SHP77 treated with DMSO at 0.1 percent for 48 hours (cell line): ENCODE measurements around the gene CBLN3.

Experiments
- DNase-seq: peaks from one replicate; lab custom pipeline; 2025; lab: John Stamatoyannopoulos, UW

The CBLN3 gene

DNA sequence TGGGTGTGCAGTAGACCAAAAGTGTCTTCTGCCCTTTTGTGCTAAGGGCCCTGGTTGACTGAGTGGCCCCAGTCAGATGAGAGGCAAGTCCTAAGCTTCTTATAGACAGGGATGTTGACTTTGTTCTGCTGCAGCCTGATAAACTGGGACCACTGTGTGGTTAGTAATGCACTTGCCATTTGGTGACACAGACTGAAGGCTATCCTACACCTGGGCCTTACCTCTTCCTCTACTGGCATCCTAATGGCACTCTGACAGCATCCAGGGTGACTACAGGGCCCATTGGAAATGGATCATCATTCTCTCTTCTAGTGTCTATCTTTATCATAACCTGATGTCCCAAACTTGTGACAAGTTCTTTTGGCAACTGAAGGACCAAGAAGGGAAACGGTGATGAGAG, 9.8 kb upstream of the CBLN3 start:
- no peak for DNase-seq

DNA sequence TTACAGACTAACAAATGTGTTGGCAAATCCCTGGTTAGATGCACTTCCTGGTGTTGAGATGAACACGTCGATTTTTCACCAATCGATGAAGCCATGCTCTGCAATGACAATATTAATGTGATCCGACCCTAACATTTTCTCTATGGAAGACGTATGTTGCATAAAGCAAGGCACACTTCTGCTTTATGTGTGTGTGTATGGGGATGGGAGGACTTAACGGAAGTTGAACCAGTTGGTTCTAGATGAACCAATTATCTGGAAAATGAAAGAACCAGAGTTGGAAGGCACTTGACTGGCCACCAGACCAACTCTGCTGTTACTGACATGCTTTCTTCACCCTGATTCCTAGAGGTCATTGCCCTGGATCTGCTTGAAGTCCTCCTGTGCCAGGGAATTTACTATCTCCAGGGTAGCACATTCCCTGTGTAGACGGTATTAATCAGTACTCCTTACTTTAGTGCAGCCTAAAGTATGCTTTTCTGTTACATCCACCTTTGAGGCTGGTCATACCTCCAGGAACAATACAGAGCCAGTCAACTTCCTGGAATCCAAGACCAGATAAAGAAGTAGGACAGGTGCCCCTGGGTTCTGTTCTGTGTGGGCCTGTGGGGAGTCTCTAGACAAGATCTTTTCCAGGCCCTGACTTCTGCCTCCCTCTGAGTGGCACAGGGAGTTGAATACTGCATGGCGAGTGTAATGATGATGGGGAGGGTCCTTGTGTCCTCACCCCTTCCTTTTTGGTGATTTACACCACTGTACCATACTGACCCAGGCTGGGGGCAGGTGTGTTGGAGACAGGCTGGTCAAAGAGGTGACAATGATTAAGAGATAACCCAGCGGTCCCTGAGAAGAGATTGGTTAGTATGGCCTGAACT, 9.0 kb upstream of the CBLN3 start:
- no peak for DNase-seq

DNA sequence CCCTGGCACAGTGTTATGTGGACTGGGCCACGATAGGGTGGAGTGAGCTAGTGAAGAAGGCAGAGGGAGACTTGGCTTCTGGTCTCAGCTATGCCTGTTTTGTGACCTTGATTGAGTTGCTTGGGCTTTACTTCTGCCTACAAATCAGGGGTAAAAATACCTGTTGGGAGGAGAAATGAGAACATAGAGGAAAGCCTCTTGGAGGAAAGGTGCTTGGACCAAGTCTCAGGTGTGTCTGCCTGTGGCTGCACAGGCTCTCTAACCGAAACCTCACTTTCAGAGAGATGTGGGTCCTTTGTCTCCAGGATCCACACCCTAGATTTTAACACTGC, 8.2 kb upstream of the CBLN3 start:
- DNase-seq: no peak

DNA sequence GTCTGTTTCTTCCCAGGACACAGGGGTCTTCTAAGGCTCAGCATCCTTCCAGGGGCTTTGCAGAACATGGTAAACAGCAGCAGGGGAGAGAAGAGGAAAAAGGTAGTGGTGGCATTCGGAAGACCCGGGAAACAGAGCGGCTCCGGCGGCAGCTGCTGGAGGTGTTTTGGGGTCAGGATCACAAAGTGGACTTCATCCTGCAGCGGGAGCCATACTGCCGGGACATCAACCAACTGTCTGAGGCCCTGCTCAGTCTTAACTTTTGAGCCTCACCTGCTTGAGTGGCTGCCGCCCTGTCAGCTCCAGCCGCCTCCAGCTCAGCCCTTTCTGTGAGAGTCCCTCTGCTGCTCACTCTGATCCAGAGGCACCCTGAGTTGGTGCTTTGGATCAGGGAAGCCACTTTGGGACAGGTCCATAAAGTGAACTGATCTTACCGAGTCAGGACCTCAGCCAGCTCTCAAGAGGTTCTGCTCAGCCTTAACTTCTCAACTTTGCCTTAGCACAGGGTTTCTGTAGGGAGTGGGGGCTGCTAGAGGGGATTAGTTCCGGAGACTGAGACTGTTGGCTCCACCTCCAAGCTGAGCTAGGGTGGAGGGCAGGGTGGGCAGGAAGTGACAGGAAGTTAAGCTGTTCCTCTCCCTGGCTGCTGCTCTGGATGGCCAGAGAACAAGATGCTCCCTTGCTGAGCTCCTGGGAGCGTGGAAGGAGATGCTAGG, 7.7 kb upstream of the CBLN3 start:
- no peak for DNase-seq

DNA sequence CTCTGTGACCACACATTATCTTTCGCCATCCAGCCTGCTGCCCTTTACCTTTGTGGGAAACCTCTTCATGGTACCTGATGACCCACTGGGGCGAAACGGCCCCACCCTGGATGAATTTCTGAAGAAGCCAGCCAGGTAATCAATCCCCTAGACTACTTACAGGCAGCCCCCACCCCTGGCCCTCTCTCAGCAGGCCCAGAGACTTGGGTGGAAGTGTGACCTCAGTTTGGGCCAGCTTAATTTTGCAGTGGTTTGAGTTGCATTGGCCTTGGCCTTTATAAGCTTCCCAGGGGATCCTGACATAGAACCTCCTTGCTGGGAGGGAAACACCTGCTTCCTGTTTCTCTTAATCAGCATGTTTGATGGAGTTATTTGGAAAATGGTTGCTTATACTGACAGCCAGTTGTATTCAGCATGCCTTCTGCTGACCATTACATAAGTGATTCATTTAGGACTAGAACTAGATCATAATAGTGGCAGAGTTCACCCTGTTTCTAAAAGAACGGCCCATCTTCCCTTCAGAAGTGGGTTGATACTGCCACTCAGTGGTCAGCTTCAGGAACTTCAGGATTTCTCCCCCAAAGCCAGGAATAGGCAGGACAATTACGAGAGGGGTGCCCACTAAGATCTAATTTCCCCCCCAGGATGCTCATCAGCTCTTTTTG, 7.0 kb upstream of the CBLN3 start:
- DNase-seq: peak; percentile 58

DNA sequence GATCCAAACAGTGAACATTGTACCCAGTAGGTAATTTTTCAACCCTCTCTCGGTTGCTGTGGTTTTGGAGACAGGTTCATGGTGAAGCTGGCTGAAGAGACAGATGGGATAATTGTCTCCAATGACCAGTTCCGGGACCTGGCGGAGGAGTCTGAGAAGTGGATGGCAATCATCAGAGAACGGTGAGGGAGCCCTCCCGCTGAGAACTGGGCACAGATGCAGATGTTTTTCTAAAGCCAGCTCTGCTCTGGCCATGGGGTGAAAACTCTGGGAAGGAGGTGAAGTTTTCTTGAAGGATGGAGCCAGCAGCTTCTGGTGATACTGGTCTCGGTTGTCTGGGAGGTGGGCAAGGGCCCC, 6.5 kb upstream of the CBLN3 start:
- DNase-seq: no peak

DNA sequence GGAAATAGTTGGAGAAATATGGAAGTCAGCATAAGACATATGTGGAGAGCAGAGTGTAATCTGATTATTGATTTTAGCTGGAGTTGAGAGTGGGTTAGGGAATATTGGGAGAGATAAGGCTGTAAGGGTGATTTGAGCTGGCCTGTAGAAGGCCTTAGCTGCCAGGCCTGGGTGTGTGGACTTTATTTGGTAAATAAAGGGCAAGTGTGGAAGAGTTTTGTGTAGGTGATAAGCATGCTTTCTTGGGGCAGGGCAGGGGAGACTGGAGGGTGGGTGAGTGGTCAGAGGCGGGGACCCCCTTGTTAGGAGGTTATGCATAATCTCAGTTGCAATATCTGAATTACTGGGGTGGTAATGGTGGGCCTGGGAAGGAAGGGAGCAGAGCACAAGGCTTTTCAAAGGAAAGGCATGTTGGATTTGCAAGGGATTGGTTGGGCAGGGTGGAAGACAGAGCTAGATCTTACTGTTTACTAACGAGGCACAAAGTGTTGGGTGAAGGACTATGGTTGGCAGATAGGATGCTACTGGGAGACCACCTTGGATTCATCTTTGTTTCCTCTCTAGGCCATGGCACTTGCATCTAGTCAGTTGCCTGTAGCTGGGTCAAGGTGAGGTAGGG, 5.8 kb upstream of the CBLN3 start:
- DNase-seq: no peak

DNA sequence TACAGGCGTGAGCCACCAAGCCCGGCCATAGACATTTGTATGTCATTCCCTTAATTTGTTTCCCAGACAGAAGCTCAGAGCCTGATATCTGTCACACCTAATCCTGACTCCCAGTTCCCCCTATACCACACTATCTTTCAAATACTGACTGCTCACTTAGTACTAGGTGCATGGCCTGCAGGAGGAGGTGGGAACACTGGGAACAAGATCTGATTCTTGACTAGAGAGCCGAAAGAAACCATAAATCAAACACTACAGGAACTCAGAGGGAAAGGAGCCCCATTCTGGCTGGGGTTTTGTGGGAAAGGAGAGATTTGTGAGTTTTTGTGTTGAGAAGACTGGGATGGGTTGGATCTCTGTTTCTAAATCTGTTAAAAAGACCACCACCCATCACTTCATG, 5.2 kb upstream of the CBLN3 start:
- no peak for DNase-seq

DNA sequence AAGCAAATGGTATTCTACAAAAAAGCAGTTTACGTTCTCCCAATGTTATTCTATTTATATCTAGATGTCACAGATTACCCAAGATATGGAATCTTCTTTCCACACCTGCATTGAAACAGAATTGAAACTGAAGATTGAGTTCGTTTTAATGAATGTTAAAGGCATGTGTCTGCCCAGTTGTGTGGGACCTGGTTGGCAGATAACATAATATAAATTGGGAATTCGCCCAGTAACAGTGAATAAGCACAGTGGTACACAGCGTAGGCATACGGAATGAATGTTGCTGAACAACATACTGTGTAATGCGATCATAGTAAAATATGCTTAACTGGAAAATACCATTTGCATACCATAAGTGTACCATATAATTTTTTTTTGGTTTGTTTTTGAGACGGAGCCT, 4.6 kb upstream of the CBLN3 start:
- no peak for DNase-seq

DNA sequence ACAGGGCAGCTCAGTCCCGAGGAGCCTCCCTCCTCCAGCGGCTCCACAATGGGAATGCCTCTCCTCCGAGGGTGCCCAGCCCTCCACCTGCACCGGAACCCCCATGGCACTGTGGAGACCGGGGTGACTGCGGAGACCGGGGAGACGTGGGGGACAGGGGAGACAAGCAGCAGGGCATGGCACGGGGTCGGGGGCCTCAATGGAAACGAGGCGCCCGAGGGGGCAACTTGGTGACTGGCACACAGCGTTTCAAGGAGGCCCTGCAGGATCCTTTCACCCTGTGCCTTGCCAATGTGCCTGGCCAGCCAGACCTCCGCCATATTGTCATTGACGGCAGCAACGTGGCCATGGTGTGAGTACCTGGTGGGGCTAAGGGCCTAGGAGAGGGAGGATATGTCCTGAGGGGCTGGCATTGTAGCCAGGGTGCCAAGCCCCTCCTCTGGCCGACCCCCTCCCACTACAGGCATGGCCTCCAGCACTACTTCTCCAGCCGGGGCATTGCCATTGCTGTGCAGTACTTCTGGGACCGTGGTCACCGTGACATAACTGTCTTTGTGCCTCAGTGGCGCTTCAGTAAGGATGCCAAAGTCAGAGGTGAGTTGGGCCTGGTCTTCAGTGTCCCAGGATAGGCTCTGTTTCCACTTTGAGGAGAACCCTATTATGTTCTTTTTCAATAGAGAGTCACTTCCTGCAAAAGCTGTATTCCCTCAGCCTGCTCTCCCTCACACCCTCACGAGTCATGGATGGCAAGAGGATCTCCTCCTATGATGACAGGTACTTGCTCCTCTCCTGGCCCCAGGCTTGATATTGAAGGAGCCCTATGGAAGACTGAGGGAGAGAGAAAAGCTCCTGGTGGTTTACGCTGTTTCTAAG, 3.0 kb upstream of the CBLN3 start:
- no peak for DNase-seq

DNA sequence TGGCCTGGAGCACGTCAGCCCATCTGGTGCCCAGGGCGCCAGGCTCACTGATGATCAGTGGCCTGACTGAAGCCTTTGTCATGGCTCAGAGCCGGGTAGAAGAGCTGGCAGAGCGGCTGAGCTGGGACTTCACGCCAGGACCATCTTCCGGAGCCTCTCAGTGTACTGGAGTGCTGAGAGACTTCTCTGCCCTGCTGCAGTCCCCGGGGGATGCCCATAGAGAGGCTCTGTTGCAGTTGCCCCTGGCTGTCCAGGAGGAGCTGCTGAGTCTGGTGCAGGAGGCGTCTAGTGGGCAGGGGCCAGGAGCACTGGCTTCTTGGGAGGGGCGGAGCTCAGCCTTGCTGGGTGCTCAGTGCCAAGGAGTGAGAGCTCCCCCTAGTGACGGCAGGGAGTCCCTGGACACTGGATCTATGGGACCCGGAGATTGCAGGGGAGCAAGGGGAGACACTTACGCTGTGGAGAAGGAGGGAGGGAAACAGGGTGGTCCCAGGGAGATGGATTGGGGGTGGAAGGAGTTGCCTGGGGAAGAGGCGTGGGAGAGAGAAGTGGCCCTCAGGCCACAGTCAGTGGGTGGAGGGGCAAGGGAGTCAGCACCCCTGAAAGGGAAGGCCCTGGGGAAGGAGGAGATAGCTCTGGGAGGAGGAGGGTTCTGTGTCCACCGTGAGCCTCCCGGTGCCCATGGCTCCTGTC, 2.2 kb upstream of the CBLN3 start:
- DNase-seq: peak; percentile 88

DNA sequence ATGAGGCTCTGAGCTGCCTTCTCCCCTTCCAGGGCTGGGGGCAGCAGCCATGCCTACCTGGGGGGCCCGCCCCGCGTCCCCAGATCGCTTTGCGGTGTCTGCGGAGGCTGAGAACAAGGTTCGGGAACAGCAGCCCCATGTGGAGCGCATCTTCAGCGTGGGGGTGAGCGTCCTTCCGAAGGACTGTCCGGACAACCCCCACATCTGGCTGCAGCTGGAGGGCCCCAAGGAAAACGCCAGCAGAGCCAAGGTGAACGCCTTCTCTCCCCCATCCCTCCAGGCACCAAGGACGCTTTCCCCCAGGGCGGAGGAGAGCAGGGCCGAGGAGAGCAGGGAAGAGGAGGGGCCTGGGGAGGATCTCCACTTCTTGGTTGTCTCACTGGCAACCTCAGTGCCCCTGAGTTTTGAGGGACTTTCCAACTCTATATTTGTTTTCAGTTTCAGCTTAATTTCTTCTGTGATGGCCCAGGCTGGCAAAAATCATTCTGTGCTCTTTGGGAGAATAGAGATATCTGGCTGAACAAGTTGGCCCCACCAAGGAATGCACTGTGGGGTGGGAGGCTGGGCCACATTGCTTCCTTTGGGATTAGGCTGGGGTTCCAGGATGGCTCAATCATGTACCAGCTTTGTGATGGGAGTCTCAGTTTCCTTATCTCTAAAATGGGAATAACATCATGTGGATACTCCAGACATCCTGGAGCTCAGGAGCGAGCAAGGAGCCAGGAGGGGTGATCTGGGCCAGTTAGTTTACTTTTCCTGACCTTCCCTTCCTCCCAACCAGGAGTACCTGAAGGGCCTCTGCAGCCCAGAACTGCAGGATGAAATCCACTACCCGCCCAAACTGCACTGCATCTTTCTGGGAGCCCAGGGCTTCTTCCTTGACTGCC, 1.5 kb upstream of the CBLN3 start:
- DNase-seq: no peak

DNA sequence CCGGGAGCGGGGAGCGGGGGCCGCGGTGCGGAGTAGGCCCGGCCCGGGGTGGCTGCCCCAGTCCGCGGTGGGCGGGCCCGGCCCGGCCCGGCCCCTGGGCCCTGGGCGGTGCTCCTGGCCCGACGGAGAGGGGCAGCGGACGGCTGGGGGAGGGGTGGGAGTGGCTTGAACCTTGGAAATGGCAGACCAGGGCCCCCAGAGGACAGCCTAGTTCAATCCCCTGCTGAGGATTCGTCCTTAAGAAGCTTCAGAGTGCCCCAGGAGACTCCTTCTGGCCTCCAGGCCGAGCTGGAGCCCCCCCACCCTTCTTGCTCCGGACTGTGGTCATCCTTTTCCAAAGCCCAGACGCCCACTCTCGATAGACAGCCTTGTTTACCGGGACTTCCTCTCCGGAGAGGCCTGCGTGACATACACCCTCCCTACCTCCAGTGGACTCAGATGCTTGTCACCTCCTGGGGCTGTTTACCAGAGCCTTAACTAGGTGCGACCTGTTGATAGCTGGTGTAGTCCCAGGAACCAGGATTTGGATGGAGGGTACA, 744 bp upstream of the CBLN3 start:
- DNase-seq: peak; percentile 22

DNA sequence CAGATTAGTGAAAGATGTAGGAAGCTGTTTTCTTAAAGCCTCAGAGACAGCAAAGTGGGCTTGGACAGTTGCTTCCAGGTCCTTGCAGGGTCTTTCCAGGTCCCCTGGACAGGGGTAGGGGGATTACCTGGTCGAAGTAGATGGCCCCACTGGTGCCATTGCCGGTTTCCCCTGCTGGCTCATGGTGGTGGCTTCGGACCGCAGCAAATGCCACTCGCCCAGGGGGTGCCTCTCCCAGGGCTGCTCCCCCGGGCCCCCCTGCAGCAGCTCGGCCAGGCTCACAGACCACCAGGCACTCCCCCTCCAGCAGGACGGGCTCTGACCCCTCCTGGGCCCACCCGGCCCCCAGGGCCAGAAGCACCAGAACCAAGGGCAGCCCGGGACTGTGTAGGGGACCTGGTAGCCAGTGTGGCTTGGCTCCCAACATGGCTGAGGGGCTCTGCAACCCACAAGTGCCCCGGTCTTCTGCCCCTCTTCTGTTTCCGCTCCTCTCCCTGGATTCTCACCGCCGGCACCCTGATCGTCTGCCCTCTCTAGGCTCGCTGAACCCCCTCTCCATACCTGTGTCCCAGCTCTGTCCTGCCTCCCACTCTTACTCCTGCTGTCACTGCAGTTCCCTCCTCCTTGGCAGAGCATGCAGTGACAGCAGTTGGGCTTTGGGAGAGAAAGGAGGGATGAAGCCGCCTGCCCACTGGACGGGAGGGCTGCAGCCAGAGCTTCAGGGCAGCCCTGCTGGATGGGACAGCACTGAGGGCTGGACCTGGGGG, 657 bp downstream of the CBLN3 start:
- DNase-seq: no peak

DNA sequence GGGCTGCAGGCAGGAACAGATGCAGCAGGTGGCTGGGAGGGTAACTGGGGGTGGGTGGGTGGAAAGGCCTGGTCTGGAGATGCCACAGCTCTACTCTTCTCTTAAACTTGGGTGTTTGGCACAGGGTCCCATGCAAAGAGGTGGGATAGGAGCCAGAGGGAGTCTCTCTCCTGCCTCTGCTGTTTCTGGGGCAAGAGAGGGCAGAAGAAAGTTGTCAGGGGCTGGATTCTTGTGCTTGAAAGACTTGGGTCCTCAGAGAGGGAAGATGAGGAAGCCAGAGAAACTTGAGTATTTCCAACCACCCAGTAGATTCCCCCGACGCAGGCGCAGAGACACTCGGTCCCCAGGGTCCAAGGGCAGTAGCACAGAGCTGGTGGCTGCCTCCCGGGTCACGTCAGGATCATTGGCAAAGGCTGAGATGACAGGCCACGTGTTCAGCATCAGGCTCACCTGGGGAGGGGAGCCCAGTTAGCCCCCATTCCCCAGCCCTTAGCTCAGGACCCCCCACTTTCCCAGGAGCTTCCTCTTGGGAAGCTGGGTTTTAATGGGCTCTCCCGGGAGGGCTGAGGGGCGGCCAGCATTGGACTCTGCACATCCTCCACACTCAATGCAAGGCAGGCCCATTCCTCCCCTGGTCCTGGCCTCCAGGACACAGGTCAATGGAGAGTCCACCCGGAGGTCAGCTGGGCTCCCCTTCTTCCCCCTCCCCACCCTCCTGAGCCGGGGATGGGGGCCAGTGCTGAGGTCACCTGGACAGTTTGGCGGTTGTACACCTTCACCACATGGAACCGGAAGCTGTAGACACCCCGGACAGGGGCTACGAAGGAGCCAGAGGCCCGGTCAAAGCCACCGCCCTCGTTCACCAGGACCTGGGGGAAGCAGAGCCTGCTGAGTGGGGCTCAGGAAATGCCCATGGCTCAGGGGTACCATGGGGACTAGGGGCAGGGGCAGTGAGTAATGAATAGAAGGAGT, 1.6 kb downstream of the CBLN3 start:
- no peak for DNase-seq

DNA sequence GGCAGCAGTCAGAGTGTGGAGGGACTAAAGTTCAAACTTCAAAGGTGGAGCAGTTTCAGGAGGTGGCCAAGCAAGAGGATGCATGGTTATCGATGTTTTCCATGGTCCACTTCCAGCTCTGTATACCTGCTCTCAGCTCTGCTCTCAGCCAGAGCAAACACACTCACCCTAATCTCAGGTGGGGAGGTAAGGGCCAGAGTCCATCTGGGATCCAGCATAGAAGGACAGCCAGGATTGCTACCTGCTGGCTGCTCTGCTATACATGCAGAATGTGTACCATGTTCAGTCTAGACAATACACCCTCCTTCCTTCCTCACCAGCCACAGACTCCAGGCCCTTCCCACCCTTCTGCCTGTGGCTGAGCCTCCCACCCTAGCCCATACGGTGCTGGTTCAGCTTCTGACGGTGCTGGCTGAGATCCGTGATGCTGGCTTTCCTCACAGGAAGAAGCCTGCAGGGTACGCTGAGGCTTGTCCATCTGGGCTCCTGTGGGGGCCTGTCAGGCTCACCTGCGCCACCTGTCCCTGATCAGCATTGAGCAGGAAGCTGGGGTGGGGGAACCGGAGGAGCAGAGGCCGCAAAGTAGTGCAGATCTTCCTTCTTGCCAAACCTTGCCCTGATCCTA, 2.4 kb downstream of the CBLN3 start:
- no peak for DNase-seq

DNA sequence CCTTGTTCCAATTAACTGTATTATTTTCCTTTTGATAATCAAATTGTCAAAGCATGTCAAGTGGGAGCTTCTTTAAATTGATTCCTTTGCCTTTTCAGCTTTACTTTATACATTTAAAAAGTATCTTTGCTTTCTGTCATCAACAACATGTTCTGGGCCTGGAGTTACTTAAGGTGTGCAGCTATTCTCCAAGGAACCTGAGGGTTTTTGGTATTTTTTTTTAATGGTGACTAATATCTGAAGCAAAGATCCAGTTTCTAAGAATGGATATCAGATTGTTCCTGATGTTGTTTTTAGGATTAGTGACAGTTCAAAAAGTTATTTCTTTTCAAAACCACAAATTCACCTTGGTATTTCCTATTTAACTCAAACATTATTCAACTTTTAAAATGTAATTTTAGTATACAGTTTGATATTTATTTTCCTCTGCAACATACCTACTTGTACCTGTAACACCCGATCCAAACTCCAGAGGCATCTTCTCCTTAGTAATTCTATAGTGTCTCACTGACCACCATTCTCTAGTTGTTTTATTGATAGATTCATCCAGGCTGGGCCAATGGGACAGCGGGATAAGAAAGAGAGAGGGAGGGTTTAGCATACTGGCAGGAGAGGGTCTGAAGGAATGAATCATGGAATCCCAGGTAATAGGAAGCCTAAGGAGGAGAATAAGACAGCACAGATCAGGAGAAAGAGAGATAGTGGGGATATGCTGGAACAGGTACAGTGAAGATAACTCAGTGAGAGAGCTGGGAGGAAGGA, 3.1 kb downstream of the CBLN3 start:
- DNase-seq: no peak
